Lower leg skin (tissue), 3 donors: ENCODE data around the gene SPATA13.

Experiments
- POLR2A ChIP-seq, 2 donors: fragments of 450-650 bp; IDR thresholded peaks; one replicate each; pipeline ENCODE4 v1.6.1; 2016 to 2017; ENCODE audit warnings: antibody characterized with exemption in 2 of 2, mild to moderate bottlenecking in 1 of 2, moderate library complexity in 1 of 2
- TF ChIP-seq, protein P1 (sequence below), 3 donors: fragments of 450-650 bp; IDR thresholded peaks; one replicate each; pipeline ENCODE4 v1.5.1; 2016; ENCODE audit warnings: antibody characterized with exemption in 3 of 3, mild to moderate bottlenecking in 3 of 3, moderate library complexity in 2 of 3

GRCh38 chr13:24184265-24184841 lies 23.8 kb downstream of the SPATA13 start:
- TF ChIP-seq, protein P1, sequence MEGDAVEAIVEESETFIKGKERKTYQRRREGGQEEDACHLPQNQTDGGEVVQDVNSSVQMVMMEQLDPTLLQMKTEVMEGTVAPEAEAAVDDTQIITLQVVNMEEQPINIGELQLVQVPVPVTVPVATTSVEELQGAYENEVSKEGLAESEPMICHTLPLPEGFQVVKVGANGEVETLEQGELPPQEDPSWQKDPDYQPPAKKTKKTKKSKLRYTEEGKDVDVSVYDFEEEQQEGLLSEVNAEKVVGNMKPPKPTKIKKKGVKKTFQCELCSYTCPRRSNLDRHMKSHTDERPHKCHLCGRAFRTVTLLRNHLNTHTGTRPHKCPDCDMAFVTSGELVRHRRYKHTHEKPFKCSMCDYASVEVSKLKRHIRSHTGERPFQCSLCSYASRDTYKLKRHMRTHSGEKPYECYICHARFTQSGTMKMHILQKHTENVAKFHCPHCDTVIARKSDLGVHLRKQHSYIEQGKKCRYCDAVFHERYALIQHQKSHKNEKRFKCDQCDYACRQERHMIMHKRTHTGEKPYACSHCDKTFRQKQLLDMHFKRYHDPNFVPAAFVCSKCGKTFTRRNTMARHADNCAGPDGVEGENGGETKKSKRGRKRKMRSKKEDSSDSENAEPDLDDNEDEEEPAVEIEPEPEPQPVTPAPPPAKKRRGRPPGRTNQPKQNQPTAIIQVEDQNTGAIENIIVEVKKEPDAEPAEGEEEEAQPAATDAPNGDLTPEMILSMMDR (IDR thresholded peaks at IDR 0.05) = no peak
- TF ChIP-seq POLR2A (IDR thresholded peaks at IDR 0.05) = no peak
